HCEC 1CT (cell line): ENCODE data around the gene ISY1.
"Not testable (repeated sequence)": the region's sequence is repeated elsewhere in the genome, so short reads cannot be mapped to it uniquely, and the experiment has no call there.

ENCODE experiments used
- DNase-seq: peaks from one replicate; pipeline ENCODE4 v3.0.0-alpha.2; 2017

The ISY1 gene

DNA sequence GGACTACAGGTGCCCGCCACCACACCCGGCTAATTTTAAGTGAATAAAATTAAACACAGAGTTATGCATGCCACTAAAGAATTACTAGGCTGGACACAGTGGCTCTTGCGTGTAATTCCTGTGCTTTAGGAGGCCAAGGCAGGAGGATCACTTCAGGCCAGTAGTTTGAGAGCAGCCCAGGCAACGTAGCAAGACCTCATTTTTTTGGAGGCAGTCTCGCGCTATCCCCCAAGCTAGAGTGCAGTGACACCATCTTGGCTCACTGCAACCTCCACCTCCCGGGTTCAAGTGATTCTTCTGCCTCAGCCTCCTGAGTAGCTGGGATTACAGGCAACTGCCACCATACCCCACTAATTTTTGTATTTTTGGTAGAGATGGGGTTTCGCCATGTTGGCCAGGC lies 4.7 kb upstream of the ISY1 start:
- not testable (repeated sequence) for DNase-seq

DNA sequence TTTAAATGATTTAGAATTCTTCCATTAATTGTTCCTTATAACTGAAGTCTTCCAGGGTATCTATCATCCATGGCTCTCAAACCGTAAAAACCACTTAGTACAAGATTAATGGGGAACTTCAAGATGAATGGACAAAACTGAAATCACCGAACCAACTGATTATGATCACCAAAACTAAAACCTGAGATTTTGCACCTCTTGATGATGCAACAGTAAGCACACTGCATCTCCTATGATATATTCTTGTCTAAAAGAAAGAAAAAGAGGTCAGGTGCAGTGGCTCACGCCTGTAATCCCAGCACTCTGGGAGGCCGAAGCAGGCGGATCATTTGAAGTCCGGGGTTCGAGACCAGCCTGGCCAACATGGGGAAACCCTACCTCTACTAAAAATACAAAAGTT lies 3.6 kb upstream of the ISY1 start:
- DNase-seq, result no peak

GRCh38 chr3:129162729-129163579 lies 2.1 kb upstream of the ISY1 start:
- DNase-seq, result peak; percentile 9

DNA sequence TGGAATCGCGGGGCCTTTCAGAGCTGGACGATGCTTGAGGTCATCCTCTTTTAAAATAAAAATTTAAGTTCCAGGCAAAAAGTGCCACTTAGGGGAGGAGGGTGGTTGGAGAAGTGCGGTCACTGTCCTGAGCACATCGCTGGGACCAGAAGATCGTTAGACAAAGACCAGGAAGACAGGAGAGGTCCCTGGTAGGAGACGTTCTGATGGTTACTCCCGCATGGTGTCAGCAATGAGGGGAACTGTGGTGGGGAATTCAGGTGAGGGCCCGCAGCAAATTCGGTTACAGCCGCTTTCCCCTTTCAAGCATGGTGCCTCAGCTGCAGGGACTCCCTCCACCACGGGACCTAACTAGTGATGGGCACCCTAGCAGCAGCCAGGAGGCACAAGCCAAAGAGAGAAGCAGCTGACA lies 1.0 kb upstream of the ISY1 start:
- peak; percentile 24 for DNase-seq

GRCh38 chr3:129144786-129145185 lies 16.1 kb downstream of the ISY1 start:
- DNase-seq, result no peak

- not testable (repeated sequence) for DNase-seq
Observed at GRCh38 chr3:129141011-129141410, 19.9 kb downstream of the ISY1 start.

DNA sequence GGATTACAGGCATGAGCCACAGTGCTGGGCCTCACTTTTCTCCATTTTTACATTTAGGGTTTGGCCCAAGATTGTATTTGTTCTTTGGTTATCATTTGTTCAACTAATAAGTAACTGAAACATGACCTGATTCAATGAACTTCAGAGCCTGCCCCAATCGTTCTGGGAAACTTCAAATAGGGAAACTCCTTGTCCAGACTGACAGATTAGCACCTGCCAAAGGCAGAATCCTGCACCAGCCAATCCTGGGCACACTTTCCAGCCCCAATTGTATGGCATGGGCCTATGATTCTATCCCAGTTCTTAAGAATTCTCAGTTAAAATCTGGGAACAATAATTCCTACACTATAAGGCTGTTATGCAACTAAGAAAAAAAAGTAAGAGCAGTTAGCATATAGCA lies 21.0 kb downstream of the ISY1 start:
- DNase-seq, result no peak

- not testable (repeated sequence) for DNase-seq
Observed at GRCh38 chr3:129136275-129136674, 24.6 kb downstream of the ISY1 start.

DNA sequence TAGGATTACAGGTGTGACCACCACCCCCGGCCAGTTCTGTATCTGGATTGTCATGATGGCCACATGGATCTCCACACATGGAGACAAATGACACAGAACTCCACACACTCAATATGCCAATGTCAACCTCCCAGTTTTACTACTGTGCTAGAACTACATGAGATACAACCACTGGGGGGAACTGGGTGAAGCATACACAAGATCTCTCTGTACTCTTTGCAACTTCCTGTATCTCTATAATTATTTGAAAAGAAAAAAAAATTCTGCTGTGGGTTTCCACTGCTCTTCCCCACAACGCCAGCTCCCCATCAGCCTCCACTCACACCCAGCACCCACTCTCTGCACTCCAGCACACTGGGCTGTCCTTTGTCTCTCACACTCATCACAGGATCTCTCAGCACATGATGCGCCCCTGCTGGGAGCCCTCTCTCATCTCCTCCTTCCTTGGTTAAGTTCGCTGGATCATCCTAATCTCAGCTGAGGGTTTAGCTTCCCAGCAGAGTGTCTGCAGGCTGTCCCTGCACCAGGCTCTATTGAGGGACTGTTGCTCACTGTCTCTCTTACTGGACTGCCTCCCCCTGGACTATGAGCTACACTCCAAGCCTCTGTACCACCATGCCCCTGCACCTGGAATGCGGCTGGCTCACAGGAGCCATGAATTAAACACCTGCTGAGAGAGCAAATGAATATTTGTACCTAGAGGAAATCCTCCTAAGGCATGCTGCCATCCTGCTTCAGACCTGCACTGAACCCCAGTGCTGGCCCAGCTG lies 28.6 kb downstream of the ISY1 start:
- no peak for DNase-seq

GRCh38 chr3:129131465-129132088 lies 29.3 kb downstream of the ISY1 start:
- no peak for DNase-seq

DNA sequence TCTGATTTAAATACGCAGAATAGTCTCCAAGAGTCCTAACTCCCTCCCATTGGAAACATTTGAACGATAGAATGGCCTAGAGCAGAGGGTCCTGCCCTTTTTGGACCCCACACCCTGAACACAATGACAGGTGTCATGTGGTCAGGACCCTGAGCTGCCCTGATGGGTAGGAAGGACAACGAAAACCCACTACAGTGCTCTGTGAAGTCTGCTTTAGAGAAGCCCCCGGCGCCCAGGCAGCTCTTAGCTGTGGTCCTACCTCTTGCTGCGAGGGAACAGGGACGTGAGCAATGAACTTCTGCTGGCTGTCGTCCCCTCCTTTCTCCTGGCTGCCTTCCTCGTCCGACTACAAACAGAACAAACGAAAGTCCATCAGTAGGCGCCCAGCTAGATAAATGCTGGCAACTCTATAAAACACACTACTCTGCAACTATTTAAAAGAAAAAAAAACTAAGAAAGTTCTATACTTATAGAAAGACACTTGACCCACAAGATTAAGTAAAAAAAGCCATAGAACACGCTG lies 30.5 kb downstream of the ISY1 start:
- no peak for DNase-seq

DNA sequence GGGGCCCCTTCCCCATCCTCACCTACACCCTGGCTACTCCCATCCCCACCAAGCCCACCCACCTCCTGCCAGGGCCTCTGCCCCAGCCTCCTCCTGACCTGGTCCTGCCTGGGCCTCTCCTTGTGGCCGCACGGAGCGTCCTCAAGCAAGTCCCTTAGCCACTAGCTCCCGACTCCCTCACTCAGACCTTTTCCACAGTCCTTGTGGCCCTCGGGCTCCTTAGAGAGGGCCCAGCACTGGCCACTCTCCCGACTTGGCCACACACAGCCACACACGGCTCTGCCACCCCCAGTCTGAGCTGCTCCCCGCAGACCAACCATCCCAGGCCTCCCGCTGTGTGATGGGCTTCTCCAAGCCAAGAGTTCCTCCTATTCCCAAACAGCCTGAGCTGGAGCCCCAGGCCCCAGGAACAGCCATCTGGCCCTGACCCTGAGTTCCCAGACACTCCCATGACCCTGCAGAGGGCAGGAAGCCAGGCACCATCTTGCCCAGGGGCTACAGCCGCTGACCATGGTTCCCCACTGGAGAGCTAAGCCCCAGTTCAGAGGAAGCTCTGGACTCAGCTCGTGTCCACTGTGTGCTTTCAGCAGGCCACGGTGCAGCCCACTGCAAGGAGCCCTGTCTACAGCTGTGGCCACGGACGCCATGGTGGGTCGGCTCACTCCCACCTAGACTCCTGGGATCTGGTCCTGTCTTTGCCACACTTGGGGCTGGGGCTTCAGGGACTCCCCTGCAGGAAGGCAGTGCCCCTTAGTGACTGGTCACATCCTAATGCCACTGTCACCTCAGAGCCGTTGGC lies 32.3 kb downstream of the ISY1 start:
- DNase-seq, result no peak

GRCh38 chr3:129126726-129127280 lies 34.1 kb downstream of the ISY1 start:
- no peak for DNase-seq

GRCh38 chr3:129123314-129124060 lies 37.4 kb downstream of the ISY1 start:
- DNase-seq, result peak; percentile 71

DNA sequence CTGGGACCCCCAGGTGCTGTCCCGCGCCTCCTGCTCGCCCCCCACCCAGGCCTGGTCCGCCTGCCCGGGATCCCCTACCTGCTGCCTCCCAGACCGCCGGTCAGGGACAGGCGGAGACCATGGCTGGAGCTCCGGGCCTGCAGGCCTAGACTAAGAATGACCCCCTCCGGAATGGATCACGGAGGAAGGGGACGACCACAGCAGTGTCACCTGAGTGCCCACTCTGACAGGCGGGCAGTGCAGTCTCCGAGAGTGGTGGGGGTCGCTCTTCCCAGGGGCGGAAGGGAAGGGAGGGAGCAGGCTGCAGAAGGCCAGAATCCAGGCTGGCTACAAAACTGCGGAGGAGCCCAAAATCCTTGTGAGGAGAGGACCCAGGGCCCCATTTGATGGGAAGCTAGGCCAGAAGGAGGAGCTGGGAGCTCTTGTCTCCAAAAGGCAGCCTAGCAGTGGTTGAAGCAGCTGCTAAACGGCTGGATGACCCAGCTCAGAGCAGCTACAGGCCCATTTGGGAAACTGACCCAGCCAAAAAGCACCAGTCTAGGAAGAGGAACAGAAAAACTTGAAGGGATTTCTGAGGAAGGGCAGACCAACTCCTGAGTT lies 38.4 kb downstream of the ISY1 start:
- peak; percentile 18 for DNase-seq

GRCh38 chr3:129121792-129122411 lies 39.0 kb downstream of the ISY1 start, which contains the start of gene RAB43:
Gene RAB43 (minus strand): TSS chr3:129121804. CDS start chr3:129121489, 315 bp downstream.
- peak; percentile 74 for DNase-seq

DNA sequence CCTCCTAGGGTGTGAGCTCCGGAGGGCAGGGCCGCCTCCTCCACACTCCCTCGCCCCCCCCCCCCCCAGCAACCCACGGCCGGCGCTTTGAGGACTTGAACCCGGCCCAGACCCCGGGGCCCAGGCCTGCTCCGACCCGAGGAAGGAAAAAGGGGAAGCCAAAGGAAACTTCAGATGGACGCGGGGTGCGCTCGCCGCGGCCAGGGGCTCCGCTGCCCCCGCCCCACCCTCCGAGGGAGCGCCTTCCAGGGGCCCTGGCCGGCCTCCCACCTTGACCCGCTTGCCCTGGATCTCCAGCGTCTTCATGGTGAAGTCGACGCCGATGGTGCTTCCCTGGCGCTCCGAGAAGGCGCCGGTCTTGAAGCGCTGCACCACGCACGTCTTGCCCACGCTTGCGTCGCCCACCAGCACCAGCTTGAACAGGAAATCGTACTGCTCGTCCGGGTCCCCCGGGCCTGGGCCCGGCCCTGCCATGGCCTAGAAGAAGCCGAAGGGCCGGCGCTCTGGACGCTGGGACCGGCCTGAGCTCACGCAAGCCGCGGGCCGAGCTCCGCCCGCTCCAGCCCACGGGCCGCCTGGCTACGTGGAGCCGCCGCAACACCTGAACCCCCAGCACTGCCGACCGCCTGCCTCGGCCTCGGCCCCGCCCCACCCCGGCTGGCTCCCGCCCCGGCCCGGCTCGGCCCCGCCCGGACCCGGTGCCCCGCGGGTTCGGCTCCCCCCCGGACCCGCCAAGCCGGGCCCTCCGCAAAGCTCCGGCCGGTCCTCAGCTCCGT lies 39.7 kb downstream of the ISY1 start:
- DNase-seq, result no peak

- peak; percentile 86 for DNase-seq
Observed at GRCh38 chr3:129120254-129121004, 40.4 kb downstream of the ISY1 start.
